Trophoblast cell (in vitro differentiated cells and primary cell): ENCODE results near the gene PRG3.
A peak's percentile ranks its signal among the peaks of the same experiment; 100 is the strongest.
"Not testable (repeated sequence)": the region's sequence is repeated elsewhere in the genome, so short reads cannot be mapped to it uniquely, and the experiment has no call there.

Source experiments
- DNase-seq, 2 donors: peaks; one replicate each; pipeline ENCODE4 v3.0.0-alpha.2; 2016
- H2AFZ ChIP-seq: 2 replicates; pipeline ENCODE4 v1.6.1; 2013; ENCODE audit warnings: low read length, moderate library complexity, mild to moderate bottlenecking; ENCODE audit not compliant: insufficient read depth, poor library complexity
- H2AK5ac ChIP-seq: 2 replicates; pipeline ENCODE4 v1.6.1; 2013; ENCODE audit warnings: mild to moderate bottlenecking, low read length
- H2BK120ac ChIP-seq: 2 replicates; pipeline ENCODE4 v1.6.1; 2013; ENCODE audit warnings: low read length, mild to moderate bottlenecking, moderate library complexity; ENCODE audit not compliant: insufficient read depth, poor library complexity
- H2BK12ac ChIP-seq: 2 replicates; pipeline ENCODE4 v1.6.1; 2013; ENCODE audit warnings: mild to moderate bottlenecking, low read length, moderate library complexity
- H2BK5ac ChIP-seq: 2 replicates; pipeline ENCODE4 v1.6.1; 2013; ENCODE audit warnings: low read length, low read depth, moderate library complexity, mild to moderate bottlenecking; ENCODE audit not compliant: poor library complexity
- H3K14ac ChIP-seq: 2 replicates; pipeline ENCODE4 v1.6.1; 2013; ENCODE audit warnings: mild to moderate bottlenecking, low read length
- H3K18ac ChIP-seq: 2 replicates; pipeline ENCODE4 v1.6.1; 2013; ENCODE audit warnings: mild to moderate bottlenecking, low read length
- H3K23ac ChIP-seq: 2 replicates; pipeline ENCODE4 v1.6.1; 2013; ENCODE audit warnings: low read length
- H3K27ac ChIP-seq: 2 replicates; pipeline ENCODE4 v1.5.1; 2013; ENCODE audit warnings: low read depth, mild to moderate bottlenecking, inconsistent platforms, low read length, moderate library complexity
- H3K27me3 ChIP-seq: 2 replicates; pipeline ENCODE4 v1.6.1; 2013; ENCODE audit warnings: inconsistent platforms, mild to moderate bottlenecking, low read length, moderate library complexity; ENCODE audit not compliant: insufficient read depth
- H3K36me3 ChIP-seq, 2 experiments: 1 replicate in 1 of 2; 2 replicates in 1 of 2; pipeline ENCODE4 v1.6.1; 2013; ENCODE audit warnings: low read length in 2 of 2, mild to moderate bottlenecking in 2 of 2, moderate library complexity in 1 of 2; ENCODE audit not compliant: insufficient read depth in 2 of 2, control insufficient read depth in 1 of 2
- H3K4ac ChIP-seq: 2 replicates; pipeline ENCODE4 v1.6.1; 2013; ENCODE audit warnings: low read depth, mild to moderate bottlenecking, low read length, moderate library complexity
- H3K4me1 ChIP-seq, 2 experiments: 1 replicate in 1 of 2; 2 replicates in 1 of 2; pipeline ENCODE4 v1.6.1; 2013; ENCODE audit warnings: low read length in 2 of 2, mild to moderate bottlenecking in 2 of 2, moderate library complexity in 1 of 2; ENCODE audit not compliant: insufficient read depth in 2 of 2, control insufficient read depth in 1 of 2
- H3K4me2 ChIP-seq: 2 replicates; pipeline ENCODE4 v1.6.1; 2013; ENCODE audit warnings: inconsistent platforms, mild to moderate bottlenecking, low read length, moderate library complexity
- H3K4me3 ChIP-seq: 2 replicates; pipeline ENCODE4 v1.5.1; 2013; ENCODE audit warnings: mild to moderate bottlenecking, low read depth, low read length, inconsistent platforms
- H3K79me1 ChIP-seq: one replicate; pipeline ENCODE4 v1.6.1; 2013; ENCODE audit warnings: low read length
- H3K79me2 ChIP-seq: 2 replicates; pipeline ENCODE4 v1.6.1; 2013; ENCODE audit warnings: low read length, mild to moderate bottlenecking; ENCODE audit not compliant: control insufficient read depth, insufficient read depth, poor library complexity
- H3K9ac ChIP-seq: 2 replicates; pipeline ENCODE4 v1.6.1; 2013; ENCODE audit warnings: mild to moderate bottlenecking, low read length
- H3K9me3 ChIP-seq: 2 replicates; pipeline ENCODE4 v1.6.1; 2013; ENCODE audit warnings: low read depth, mild to moderate bottlenecking, control low read depth, inconsistent platforms, low read length; ENCODE audit not compliant: insufficient read depth
- H4K12ac ChIP-seq: 2 replicates; pipeline ENCODE4 v1.6.1; 2013; ENCODE audit warnings: low read depth, mild to moderate bottlenecking, low read length, moderate library complexity
- H4K8ac ChIP-seq: 2 replicates; pipeline ENCODE4 v1.6.1; 2013; ENCODE audit warnings: low read depth, mild to moderate bottlenecking, low read length, moderate library complexity
- H4K91ac ChIP-seq: one replicate; pipeline ENCODE4 v1.6.1; 2013; ENCODE audit warnings: low read depth, mild to moderate bottlenecking, low read length, moderate library complexity
- WGBS: extraction: QIAGEN DNeasy Blood & Tissue Kit; methylation state at CpG from one replicate; pipeline ENCODE4 v1.1.7; 2013; ENCODE audit warnings: missing lambda C conversion rate; ENCODE audit not compliant: insufficient read length, insufficient coverage; ENCODE audit errors: extremely low coverage; 5-methylcytosine and 5-hydroxymethylcytosine counted together

Gene PRG3

DNA sequence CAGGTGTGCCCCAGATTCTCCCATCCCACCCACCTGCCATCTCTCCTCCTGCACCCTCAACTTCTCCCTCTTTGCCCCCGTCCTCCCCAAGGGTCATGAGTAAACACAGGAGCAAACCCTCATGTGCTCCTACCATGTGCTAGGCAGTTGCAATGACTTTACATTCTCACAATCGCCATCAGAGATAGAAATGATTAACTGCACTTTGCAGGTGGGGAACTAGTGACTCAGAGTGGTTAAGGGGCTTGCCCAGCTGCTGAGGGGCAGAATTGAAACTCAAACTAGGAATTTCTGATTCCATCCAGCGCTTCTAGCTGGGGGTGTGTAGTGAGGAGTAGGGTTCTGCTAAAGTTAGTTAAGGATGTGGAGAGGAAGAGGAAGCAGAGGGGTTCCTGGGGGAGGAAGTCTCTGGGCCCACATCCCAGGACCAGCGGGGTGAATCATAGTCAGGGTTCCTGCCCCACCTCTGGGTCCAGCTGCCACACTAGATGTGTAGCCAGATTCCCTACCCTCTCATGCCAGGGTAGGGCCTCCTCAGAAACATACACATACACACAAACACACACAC lies 25.5 kb upstream of the PRG3 start:
- no peak overlapping the region for H4K12ac ChIP-seq
- H2BK120ac ChIP-seq, result no peak overlapping the region
- no peak overlapping the region for H2BK5ac ChIP-seq
- WGBS, result no CpG with 5 or more reads among the region's 4 CpGs
- H3K9me3 ChIP-seq, result no peaks in the 10 kb centered on the region
- peak; percentile 50 to 65 for DNase-seq
- H2AFZ ChIP-seq, result no peak overlapping the region
- no peaks in the 10 kb centered on the region for H3K79me2 ChIP-seq
- peaks cover 16 to 19% of the 10 kb centered on the region in 2 experiments for H3K4me1 ChIP-seq
- H3K27ac ChIP-seq, result no peak overlapping the region
- H3K79me1 ChIP-seq, result no peaks in the 10 kb centered on the region
- H3K18ac ChIP-seq, result no peak overlapping the region
- H3K4me2 ChIP-seq, result no peak overlapping the region
- H3K4ac ChIP-seq, result no peak overlapping the region
- H3K9ac ChIP-seq, result no peak overlapping the region
- H3K4me3 ChIP-seq, result no peak overlapping the region
- H3K27me3 ChIP-seq, result no peaks in the 10 kb centered on the region
- no peak overlapping the region for H2BK12ac ChIP-seq
- no peak overlapping the region for H3K14ac ChIP-seq
- H3K23ac ChIP-seq, result no peak overlapping the region
- peaks cover 0 to 2% of the 10 kb centered on the region in 2 experiments for H3K36me3 ChIP-seq
- no peak overlapping the region for H2AK5ac ChIP-seq
- no peak overlapping the region for H4K91ac ChIP-seq
- H4K8ac ChIP-seq, result no peak overlapping the region

- Histone ChIP-seq H3K4me1 (peaks cover 16 to 19% of the 10 kb centered on the region in 2 experiments), H3K14ac (no peak overlapping the region), H3K9me3 (no peaks in the 10 kb centered on the region), H4K91ac (no peak overlapping the region), H2AK5ac (no peak overlapping the region), H3K79me2 (no peaks in the 10 kb centered on the region), H3K23ac (no peak overlapping the region), H2AFZ (no peak overlapping the region), H3K36me3 (peaks cover 0 to 2% of the 10 kb centered on the region in 2 experiments), H3K27me3 (no peaks in the 10 kb centered on the region), H2BK12ac (no peak overlapping the region), H4K8ac (no peak overlapping the region), H3K9ac (no peak overlapping the region), H3K4ac (no peak overlapping the region), H4K12ac (no peak overlapping the region), H3K4me3 (no peak overlapping the region), H3K27ac (no peak overlapping the region), H3K4me2 (no peak overlapping the region), H3K79me1 (no peaks in the 10 kb centered on the region), H3K18ac (no peak overlapping the region), H2BK120ac (no peak overlapping the region), H2BK5ac (no peak overlapping the region)
- WGBS, result no CpG with 5 or more reads among the region's 4 CpGs
- DNase-seq, result peak; percentile 39 to 54
Measured at GRCh38 chr11:57405271-57405860, 24.4 kb upstream of the PRG3 start.

DNA sequence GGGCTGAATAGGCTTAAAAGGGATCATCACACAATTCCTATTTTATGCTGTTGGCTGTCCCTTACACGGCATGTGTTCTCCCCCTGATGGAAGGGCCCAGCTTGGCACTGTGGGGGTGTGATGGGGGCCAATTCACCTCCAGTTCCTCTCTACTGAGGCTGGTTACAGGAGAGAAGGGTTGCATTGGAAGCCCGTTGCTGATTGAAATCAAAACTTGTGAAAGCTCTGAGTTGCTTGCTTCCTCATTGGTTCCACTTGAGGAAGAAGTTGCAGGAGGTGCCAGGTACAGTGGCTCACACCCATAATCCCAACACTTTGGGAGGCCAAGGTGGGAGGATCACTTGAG lies 22.8 kb upstream of the PRG3 start:
- Histone ChIP-seq H4K8ac (no peak overlapping the region), H3K79me2 (no peaks in the 10 kb centered on the region), H3K4me1 (peaks cover 16 to 19% of the 10 kb centered on the region in 2 experiments), H3K9me3 (no peaks in the 10 kb centered on the region), H2BK12ac (no peak overlapping the region), H4K12ac (no peak overlapping the region), H4K91ac (no peak overlapping the region), H2BK120ac (no peak overlapping the region), H3K14ac (no peak overlapping the region), H3K79me1 (no peaks in the 10 kb centered on the region), H3K27me3 (no peaks in the 10 kb centered on the region), H3K27ac (no peak overlapping the region), H2AK5ac (no peak overlapping the region), H3K23ac (no peak overlapping the region), H3K4me2 (no peak overlapping the region), H3K18ac (no peak overlapping the region), H3K4ac (no peak overlapping the region), H2AFZ (no peak overlapping the region), H3K4me3 (no peak overlapping the region), H3K9ac (no peak overlapping the region), H2BK5ac (no peak overlapping the region), H3K36me3 (no peaks in the 10 kb centered on the region)
- no peak for DNase-seq
- WGBS, result no CpG with 5 or more reads among the region's 2 CpGs

DNA sequence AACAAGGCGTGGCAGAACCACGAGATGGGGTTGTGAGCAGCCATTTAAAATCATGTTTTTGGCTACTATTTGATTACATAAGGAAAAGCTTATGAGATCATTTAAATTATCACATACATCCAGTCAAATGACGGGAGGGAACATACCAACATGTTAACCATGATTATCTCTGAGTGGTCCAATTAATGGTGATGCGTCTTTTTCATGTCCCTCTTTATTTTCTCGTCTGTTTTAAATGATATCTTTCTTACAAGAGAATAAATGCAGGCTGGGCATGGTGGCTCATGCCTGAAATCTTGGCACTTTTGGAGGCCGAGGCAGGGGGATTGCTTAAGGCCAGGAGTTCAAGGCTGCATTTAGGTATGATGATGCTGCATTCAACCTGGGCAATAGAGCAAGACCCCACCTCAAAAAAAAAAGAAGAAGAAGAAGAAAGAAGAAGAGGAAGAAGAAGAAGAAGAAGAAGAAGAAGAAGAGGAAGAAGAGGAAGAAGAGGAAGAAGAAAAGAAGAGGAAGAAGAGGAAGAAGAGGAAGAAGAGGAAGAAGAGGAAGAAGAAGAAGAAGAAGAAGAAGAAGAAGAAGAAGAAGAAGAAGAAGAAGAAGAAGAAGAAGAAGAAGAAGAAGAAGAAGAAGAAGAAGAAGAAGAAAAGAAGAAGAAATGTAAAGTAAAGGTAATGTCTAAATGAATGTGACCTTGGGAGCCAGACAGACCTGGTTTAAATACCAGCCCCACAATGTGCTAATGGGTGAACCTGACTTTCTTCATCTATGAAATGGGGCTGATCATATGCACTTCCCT lies 22.3 kb upstream of the PRG3 start:
- H3K4me2 ChIP-seq, H2BK120ac ChIP-seq, H2BK5ac ChIP-seq, H4K8ac ChIP-seq, H4K91ac ChIP-seq, H3K4ac ChIP-seq, H3K4me3 ChIP-seq, H3K18ac ChIP-seq, H3K9me3 ChIP-seq, H3K79me2 ChIP-seq, H4K12ac ChIP-seq, H3K36me3 ChIP-seq, H3K79me1 ChIP-seq, H2AK5ac ChIP-seq, H2AFZ ChIP-seq, H3K27me3 ChIP-seq, H3K9ac ChIP-seq, H3K27ac ChIP-seq, H3K14ac ChIP-seq, DNase-seq, H2BK12ac ChIP-seq, H3K23ac ChIP-seq: not testable (repeated sequence)
- peaks cover 16 to 19% of the 10 kb centered on the region in 2 experiments for H3K4me1 ChIP-seq
- no CpG with 5 or more reads among the region's 6 CpGs for WGBS
